ENCODE measurements around the gene ENTPD8.

Gene ENTPD8

DNA sequence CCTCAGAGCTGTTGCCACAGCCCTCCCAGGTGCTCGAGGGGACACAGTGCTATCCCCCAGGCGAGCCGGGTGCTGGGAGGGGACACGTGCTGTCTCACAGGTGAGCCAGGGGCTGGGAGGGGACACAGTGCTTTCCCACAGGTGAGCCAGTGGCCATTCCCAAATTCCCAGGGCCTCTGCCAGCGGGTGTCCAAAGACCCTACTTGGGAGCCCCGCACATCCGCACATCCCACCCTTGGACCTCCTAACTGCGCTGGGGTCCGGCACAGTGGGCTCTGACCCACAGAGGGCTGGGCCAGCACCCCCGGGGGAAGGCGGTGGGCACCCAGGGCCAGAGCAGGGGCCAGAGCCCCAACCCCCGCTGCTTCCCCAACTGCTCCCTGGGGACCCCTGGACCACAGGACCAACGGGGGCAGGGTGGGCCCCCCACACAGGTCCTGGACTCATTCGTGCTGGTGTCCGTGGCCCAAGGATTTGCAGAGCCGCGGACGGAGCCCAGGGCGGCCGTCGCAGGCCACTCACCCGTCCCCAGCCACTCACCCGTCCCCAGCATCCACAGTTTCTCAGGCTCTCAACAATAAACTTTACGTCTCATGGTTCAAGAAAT lies 36.1 kb downstream of the ENTPD8 start:
- no peak overlapping the region for H3K56ac ChIP-seq (ENCODE audit: low read length)
- WGBS (ENCODE audit: extremely low coverage, insufficient coverage, low lambda C conversion rate) = no CpG with 5 or more reads among the region's 24 CpGs

DNA sequence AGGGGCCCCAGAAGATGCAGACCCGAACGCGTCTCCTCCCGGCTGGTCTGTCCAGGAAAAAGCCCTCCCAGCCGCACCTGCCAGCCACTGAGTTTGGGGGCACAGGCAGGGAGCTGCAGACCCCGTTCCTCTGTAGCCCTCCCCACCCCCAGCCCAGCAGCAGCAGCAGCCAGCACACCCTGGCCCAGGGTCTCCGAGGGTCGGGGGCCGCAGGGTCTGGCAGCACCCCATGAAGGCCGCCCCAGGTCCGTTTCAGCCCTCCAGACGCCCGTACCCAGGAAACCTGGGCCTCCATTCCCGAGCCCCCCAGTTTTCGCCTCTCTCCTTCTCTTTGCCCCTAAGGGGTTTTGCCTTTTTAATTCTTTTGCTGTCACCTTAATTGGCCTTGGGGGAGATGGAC lies 37.9 kb downstream of the ENTPD8 start:
- no peak overlapping the region for H3K4me3 ChIP-seq (ENCODE audit: low read length)
- no peaks in the 10 kb centered on the region for H3K79me1 ChIP-seq (ENCODE audit: low read length)
- H3K9ac ChIP-seq (ENCODE audit: low read length) = no peak overlapping the region
- no peak overlapping the region for H2BK5ac ChIP-seq (ENCODE audit: low read length)
- no peak overlapping the region for H3K4ac ChIP-seq (ENCODE audit: low read depth, low read length)
- H3K27me3 ChIP-seq (ENCODE audit: insufficient read depth, low read length, poor library complexity) = no peaks in the 10 kb centered on the region
- H3K23ac ChIP-seq (ENCODE audit: low read length) = no peak overlapping the region
- no peak overlapping the region for H3K56ac ChIP-seq (ENCODE audit: low read length)
- H4K5ac ChIP-seq (ENCODE audit: low read length) = no peak overlapping the region
- H2AK5ac ChIP-seq (ENCODE audit: low read length) = no peak overlapping the region
- no peaks in the 10 kb centered on the region for H3K4me1 ChIP-seq (ENCODE audit: control insufficient read depth, low read depth, low read length)
- no peak overlapping the region for H3K27ac ChIP-seq (ENCODE audit: low read depth, low read length)
- no peak overlapping the region for H3K4me2 ChIP-seq (ENCODE audit: low read length)
- H2BK120ac ChIP-seq (ENCODE audit: low read depth, low read length) = no peak overlapping the region
- no peaks in the 10 kb centered on the region for H3K36me3 ChIP-seq (ENCODE audit: control insufficient read depth, insufficient read depth, low read length)
- DNase-seq = no peak
- H4K8ac ChIP-seq (ENCODE audit: low read depth, low read length) = no peak overlapping the region
- H3K18ac ChIP-seq (ENCODE audit: low read length) = no peak overlapping the region
- WGBS (ENCODE audit: extremely low coverage, insufficient coverage, low lambda C conversion rate) = no CpG with 5 or more reads among the region's 15 CpGs
- no peaks in the 10 kb centered on the region for H3K79me2 ChIP-seq (ENCODE audit: control insufficient read depth, insufficient read depth, low read length)
- H2BK15ac ChIP-seq (replicated peaks; ENCODE audit: low read depth) = no peak overlapping the region

More for the DNA sequence above, 36.1 kb downstream of the ENTPD8 start:
- Histone ChIP-seq H3K4ac (ENCODE audit: low read depth, low read length) (no peak overlapping the region), H2BK15ac (replicated peaks; ENCODE audit: low read depth) (no peak overlapping the region), H3K79me2 (ENCODE audit: control insufficient read depth, insufficient read depth, low read length) (no peaks in the 10 kb centered on the region), H4K8ac (ENCODE audit: low read depth, low read length) (no peak overlapping the region), H3K27ac (ENCODE audit: low read depth, low read length) (no peak overlapping the region), H3K18ac (ENCODE audit: low read length) (no peak overlapping the region), H3K4me2 (ENCODE audit: low read length) (no peak overlapping the region), H4K5ac (ENCODE audit: low read length) (no peak overlapping the region), H2BK5ac (ENCODE audit: low read length) (no peak overlapping the region), H3K4me3 (ENCODE audit: low read length) (no peak overlapping the region), H3K4me1 (ENCODE audit: control insufficient read depth, low read depth, low read length) (no peaks in the 10 kb centered on the region), H3K23ac (ENCODE audit: low read length) (no peak overlapping the region), H3K9ac (ENCODE audit: low read length) (no peak overlapping the region), H3K27me3 (ENCODE audit: insufficient read depth, low read length, poor library complexity) (no peaks in the 10 kb centered on the region), H3K79me1 (ENCODE audit: low read length) (no peaks in the 10 kb centered on the region), H2BK120ac (ENCODE audit: low read depth, low read length) (no peak overlapping the region), H2AK5ac (ENCODE audit: low read length) (no peak overlapping the region), H3K36me3 (ENCODE audit: control insufficient read depth, insufficient read depth, low read length) (no peaks in the 10 kb centered on the region)
- no peak for DNase-seq

DNA sequence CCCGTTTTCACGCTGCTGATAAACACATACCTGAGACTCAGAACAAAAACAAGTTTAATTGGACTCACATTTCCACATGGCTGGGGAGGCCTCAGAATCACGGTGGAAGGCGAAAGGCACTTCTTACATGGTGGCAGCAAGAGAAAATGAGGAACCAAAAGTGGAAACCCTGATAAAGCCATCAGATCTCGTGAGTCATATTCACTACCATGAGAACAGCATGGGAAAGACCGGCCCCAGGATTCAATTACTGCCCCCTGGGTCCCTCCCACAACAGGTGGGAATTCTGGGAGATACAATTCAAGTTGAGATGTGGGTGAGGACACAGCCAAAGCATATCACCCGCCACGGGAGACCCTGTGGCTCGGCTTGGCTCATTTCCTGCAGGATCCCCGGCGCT lies 38.4 kb downstream of the ENTPD8 start:
- Histone ChIP-seq H3K4me3 (ENCODE audit: low read length) (no peak overlapping the region), H3K79me2 (ENCODE audit: control insufficient read depth, insufficient read depth, low read length) (no peaks in the 10 kb centered on the region), H2AK5ac (ENCODE audit: low read length) (no peak overlapping the region), H3K4ac (ENCODE audit: low read depth, low read length) (no peak overlapping the region), H3K4me2 (ENCODE audit: low read length) (no peak overlapping the region), H3K23ac (ENCODE audit: low read length) (no peak overlapping the region), H3K18ac (ENCODE audit: low read length) (no peak overlapping the region), H2BK15ac (replicated peaks; ENCODE audit: low read depth) (no peak overlapping the region), H3K79me1 (ENCODE audit: low read length) (no peaks in the 10 kb centered on the region), H3K27ac (ENCODE audit: low read depth, low read length) (no peak overlapping the region), H4K5ac (ENCODE audit: low read length) (no peak overlapping the region), H2BK120ac (ENCODE audit: low read depth, low read length) (no peak overlapping the region), H2BK5ac (ENCODE audit: low read length) (no peak overlapping the region), H3K4me1 (ENCODE audit: control insufficient read depth, low read depth, low read length) (no peaks in the 10 kb centered on the region), H3K27me3 (ENCODE audit: insufficient read depth, low read length, poor library complexity) (no peaks in the 10 kb centered on the region), H3K56ac (ENCODE audit: low read length) (no peak overlapping the region), H3K9ac (ENCODE audit: low read length) (no peak overlapping the region), H3K36me3 (ENCODE audit: control insufficient read depth, insufficient read depth, low read length) (no peaks in the 10 kb centered on the region), H4K8ac (ENCODE audit: low read depth, low read length) (no peak overlapping the region)
- DNase-seq = no peak
- no CpG with 5 or more reads among the region's 11 CpGs for WGBS (ENCODE audit: extremely low coverage, insufficient coverage, low lambda C conversion rate)

DNA sequence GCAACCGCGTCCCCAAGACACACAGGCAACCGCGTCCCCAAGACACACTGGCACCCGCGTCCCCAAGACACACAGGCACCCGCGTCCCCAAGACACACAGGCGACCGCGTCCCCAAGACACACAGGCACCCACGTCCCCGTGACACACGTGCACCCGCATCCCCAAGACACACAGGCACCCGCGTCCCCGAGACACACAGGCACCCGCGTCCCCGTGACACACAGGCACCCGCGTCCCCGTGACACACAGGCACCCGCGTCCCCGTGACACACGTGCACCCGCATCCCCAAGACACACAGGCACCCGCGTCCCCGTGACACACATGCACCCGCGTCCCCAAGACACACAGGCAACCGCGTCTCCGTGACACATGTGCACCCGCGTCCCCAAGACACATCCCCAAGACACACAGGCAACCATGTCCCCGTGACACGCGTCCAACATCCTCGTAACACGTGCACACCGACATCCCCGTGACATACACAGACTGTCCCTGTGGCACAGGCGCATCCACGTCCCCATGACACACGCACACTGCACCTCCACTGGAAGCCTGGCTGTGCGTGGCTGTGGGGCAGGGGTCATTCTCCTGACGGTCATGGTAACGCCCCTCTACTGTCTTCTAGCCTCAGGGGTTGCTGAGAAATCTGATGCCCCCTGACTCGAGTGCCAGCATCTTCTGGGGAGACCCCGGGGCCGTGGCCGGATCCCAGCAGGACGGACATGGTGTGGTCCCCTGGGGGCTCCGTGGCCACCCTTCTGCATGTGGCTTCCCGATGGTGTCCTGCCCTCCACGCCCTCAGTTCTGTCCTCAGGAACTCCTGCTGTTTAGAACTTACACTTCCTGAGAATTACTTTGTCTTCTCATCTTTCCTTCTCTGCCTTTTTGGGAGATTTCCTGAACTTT lies 42.3 kb downstream of the ENTPD8 start:
- no CpG with 5 or more reads among the region's 60 CpGs for WGBS (ENCODE audit: extremely low coverage, insufficient coverage, low lambda C conversion rate)
- H4K5ac ChIP-seq (ENCODE audit: low read length) = no peak overlapping the region
- no peak overlapping the region for H3K9ac ChIP-seq (ENCODE audit: low read length)
- DNase-seq = no peak
- H3K4ac ChIP-seq (ENCODE audit: low read depth, low read length) = no peak overlapping the region
- H3K18ac ChIP-seq (ENCODE audit: low read length) = no peak overlapping the region
- H3K79me2 ChIP-seq (ENCODE audit: control insufficient read depth, insufficient read depth, low read length) = no peaks in the 10 kb centered on the region
- H2BK5ac ChIP-seq (ENCODE audit: low read length) = no peak overlapping the region
- no peaks in the 10 kb centered on the region for H3K4me1 ChIP-seq (ENCODE audit: control insufficient read depth, low read depth, low read length)
- no peak overlapping the region for H2BK120ac ChIP-seq (ENCODE audit: low read depth, low read length)
- no peak overlapping the region for H3K4me2 ChIP-seq (ENCODE audit: low read length)
- no peak overlapping the region for H3K56ac ChIP-seq (ENCODE audit: low read length)
- H3K4me3 ChIP-seq (ENCODE audit: low read length) = no peak overlapping the region
- no peaks in the 10 kb centered on the region for H3K36me3 ChIP-seq (ENCODE audit: control insufficient read depth, insufficient read depth, low read length)
- no peak overlapping the region for H3K23ac ChIP-seq (ENCODE audit: low read length)
- no peak overlapping the region for H2BK15ac ChIP-seq (replicated peaks; ENCODE audit: low read depth)
- H2AK5ac ChIP-seq (ENCODE audit: low read length) = no peak overlapping the region
- H3K27me3 ChIP-seq (ENCODE audit: insufficient read depth, low read length, poor library complexity) = no peaks in the 10 kb centered on the region
- no peak overlapping the region for H4K8ac ChIP-seq (ENCODE audit: low read depth, low read length)
- no peaks in the 10 kb centered on the region for H3K79me1 ChIP-seq (ENCODE audit: low read length)
- H3K27ac ChIP-seq (ENCODE audit: low read depth, low read length) = no peak overlapping the region

DNA sequence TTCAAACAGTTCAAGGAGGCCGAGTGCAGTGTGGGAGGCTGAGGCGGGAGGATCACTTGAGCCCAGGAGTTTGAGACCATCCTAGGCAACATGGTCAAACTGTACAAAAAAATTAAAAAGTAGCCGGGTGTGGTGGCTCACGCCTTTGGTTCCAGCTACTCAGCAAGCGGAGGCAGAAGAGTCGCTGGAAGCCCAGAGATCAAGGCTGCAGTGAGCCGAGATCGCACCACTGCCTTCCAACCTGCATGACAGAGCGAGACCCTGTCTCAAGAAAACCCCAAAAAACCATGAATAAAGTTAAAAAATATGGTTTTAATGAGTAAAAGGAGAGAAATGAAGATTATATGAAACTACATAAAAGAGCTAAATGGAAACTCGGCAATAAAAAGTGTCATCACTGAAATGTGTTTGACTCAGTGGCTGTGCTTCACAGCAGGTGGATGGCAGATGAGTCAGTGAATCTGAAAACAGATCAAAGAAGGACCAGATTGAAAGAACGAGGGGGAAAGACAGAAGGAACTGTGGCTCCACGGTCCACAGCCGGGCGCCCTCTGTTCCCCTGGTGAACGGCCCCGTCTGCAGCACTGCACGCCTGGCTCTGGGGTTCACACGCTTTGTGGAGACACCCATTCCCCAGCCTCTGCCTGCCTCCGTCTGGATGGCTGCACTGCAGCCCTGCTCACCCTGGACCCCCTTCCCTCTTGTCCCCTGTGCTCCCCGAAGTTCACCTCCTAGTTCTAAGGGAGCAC lies 43.3 kb downstream of the ENTPD8 start:
- no peak overlapping the region for H3K4ac ChIP-seq (ENCODE audit: low read depth, low read length)
- H3K27ac ChIP-seq (ENCODE audit: low read depth, low read length) = no peak overlapping the region
- no peaks in the 10 kb centered on the region for H3K79me1 ChIP-seq (ENCODE audit: low read length)
- H2BK5ac ChIP-seq (ENCODE audit: low read length) = no peak overlapping the region
- no peak overlapping the region for H3K9ac ChIP-seq (ENCODE audit: low read length)
- no peaks in the 10 kb centered on the region for H3K27me3 ChIP-seq (ENCODE audit: insufficient read depth, low read length, poor library complexity)
- H3K4me2 ChIP-seq (ENCODE audit: low read length) = no peak overlapping the region
- H3K36me3 ChIP-seq (ENCODE audit: control insufficient read depth, insufficient read depth, low read length) = no peaks in the 10 kb centered on the region
- no peak overlapping the region for H2BK120ac ChIP-seq (ENCODE audit: low read depth, low read length)
- H4K5ac ChIP-seq (ENCODE audit: low read length) = no peak overlapping the region
- no peak overlapping the region for H3K18ac ChIP-seq (ENCODE audit: low read length)
- no peak for DNase-seq
- H3K4me3 ChIP-seq (ENCODE audit: low read length) = no peak overlapping the region
- no peak overlapping the region for H3K23ac ChIP-seq (ENCODE audit: low read length)
- no peak overlapping the region for H2BK15ac ChIP-seq (replicated peaks; ENCODE audit: low read depth)
- no peak overlapping the region for H4K8ac ChIP-seq (ENCODE audit: low read depth, low read length)
- H3K79me2 ChIP-seq (ENCODE audit: control insufficient read depth, insufficient read depth, low read length) = no peaks in the 10 kb centered on the region
- no peak overlapping the region for H2AK5ac ChIP-seq (ENCODE audit: low read length)
- no peak overlapping the region for H3K56ac ChIP-seq (ENCODE audit: low read length)
- no peaks in the 10 kb centered on the region for H3K4me1 ChIP-seq (ENCODE audit: control insufficient read depth, low read depth, low read length)
- WGBS (ENCODE audit: extremely low coverage, insufficient coverage, low lambda C conversion rate) = 100% methylated on average over 1 of the region's 20 CpGs

Measured in mesendoderm (in vitro differentiated cells).